HG03060 (cell line): ENCODE data around the gene PGAM2.
"Not testable (repeated sequence)": the region's sequence is repeated elsewhere in the genome, so short reads cannot be mapped to it uniquely, and the experiment has no call there.

ENCODE experiments used
- ATAC-seq: cut with Tn5 transposase; IDR thresholded peaks from one replicate; pipeline ENCODE4 v1.9.1; 2021; ENCODE audit warnings: low read depth, moderate number of reproducible peaks; ENCODE audit not compliant: unreplicated experiment

PGAM2 gene

GRCh38 chr7:44033971-44034844 is 31.2 kb downstream of the PGAM2 start:
- not testable (repeated sequence) for ATAC-seq

GRCh38 chr7:44032031-44032430 is 33.3 kb downstream of the PGAM2 start:
- ATAC-seq, result not testable (repeated sequence)

GRCh38 chr7:44031319-44031718 is 34.0 kb downstream of the PGAM2 start:
- not testable (repeated sequence) for ATAC-seq

GRCh38 chr7:44030029-44030428 is 35.3 kb downstream of the PGAM2 start:
- not testable (repeated sequence) for ATAC-seq

- not testable (repeated sequence) for ATAC-seq
Observed at GRCh38 chr7:44029433-44029832, 35.9 kb downstream of the PGAM2 start.

- not testable (repeated sequence) for ATAC-seq
Observed at GRCh38 chr7:44022796-44023467, 42.4 kb downstream of the PGAM2 start.

GRCh38 chr7:44022069-44022468 is 43.3 kb downstream of the PGAM2 start:
- not testable (repeated sequence) for ATAC-seq

- ATAC-seq, result not testable (repeated sequence)
Observed at GRCh38 chr7:44019825-44020224, 45.5 kb downstream of the PGAM2 start.

- peak; percentile 89 for ATAC-seq
Observed at GRCh38 chr7:44018857-44019807, 46.2 kb downstream of the PGAM2 start.

GRCh38 chr7:44015090-44015489 is 50.3 kb downstream of the PGAM2 start:
- ATAC-seq, result not testable (repeated sequence)
